ELR (cell line): Measurements from ENCODE around the gene MTG2.

ENCODE experiments used
- DNase-seq: peaks from one replicate; pipeline ENCODE4 v3.0.0-alpha.2; 2015; ENCODE audit warnings: low read depth

Gene MTG2

GRCh38 chr20:62235777-62236157 lies 52.9 kb downstream of the MTG2 start:
- DNase-seq = no peak

- no peak for DNase-seq
Observed at GRCh38 chr20:62236200-62236599, 53.4 kb downstream of the MTG2 start.

- DNase-seq = peak; percentile 25
Observed at GRCh38 chr20:62236766-62237513, 54.1 kb downstream of the MTG2 start.

- no peak for DNase-seq
Observed at GRCh38 chr20:62237514-62237800, 54.6 kb downstream of the MTG2 start.

- peak; percentile 99 for DNase-seq
Observed at GRCh38 chr20:62237801-62238568, 55.2 kb downstream of the MTG2 start, which contains the start of gene OSBPL2. OSBPL2 (plus strand) TSS chr20:62238521; CDS start chr20:62256185, 17,664 bp downstream.

- DNase-seq = peak; percentile 31
Observed at GRCh38 chr20:62238569-62239277, 55.9 kb downstream of the MTG2 start.

- DNase-seq = no peak
Observed at GRCh38 chr20:62239278-62239879, 56.6 kb downstream of the MTG2 start.

- no peak for DNase-seq
Observed at GRCh38 chr20:62240020-62240685, 57.3 kb downstream of the MTG2 start.

- no peak for DNase-seq
Observed at GRCh38 chr20:62241506-62241905, 58.7 kb downstream of the MTG2 start.

- no peak for DNase-seq
Observed at GRCh38 chr20:62242176-62242575, 59.3 kb downstream of the MTG2 start.

GRCh38 chr20:62243106-62243505 lies 60.3 kb downstream of the MTG2 start:
- DNase-seq = no peak

GRCh38 chr20:62243906-62244515 lies 61.2 kb downstream of the MTG2 start:
- DNase-seq = no peak

GRCh38 chr20:62244644-62245108 lies 61.8 kb downstream of the MTG2 start:
- DNase-seq = no peak

- no peak for DNase-seq
Observed at GRCh38 chr20:62245911-62246280, 63.1 kb downstream of the MTG2 start.

GRCh38 chr20:62246431-62246830 lies 63.6 kb downstream of the MTG2 start:
- DNase-seq = no peak

- DNase-seq = no peak
Observed at GRCh38 chr20:62246872-62247652, 64.2 kb downstream of the MTG2 start.

GRCh38 chr20:62248890-62249560 lies 66.2 kb downstream of the MTG2 start:
- no peak for DNase-seq

GRCh38 chr20:62252342-62252966 lies 69.6 kb downstream of the MTG2 start:
- DNase-seq = peak; percentile 63
